SK-N-SH treated with all-trans-retinoic acid at 6 μM for 48 hours (cell line): Measurements from ENCODE around the gene SEZ6L.

Source experiments
- ARNTL ChIP-seq: fragments of 450-650 bp; formaldehyde crosslinking; IDR thresholded peaks from 2 replicates; pipeline ENCODE4 v1.5.0; 2020; ENCODE audit warnings: low read depth, mild to moderate bottlenecking, moderate library complexity, borderline replicate concordance
- BACH2 ChIP-seq: fragments of 250-450 bp; sonication (Bioruptor Pico); IDR thresholded peaks from 2 replicates; pipeline ENCODE4 v1.9.0; 2021; ENCODE audit warnings: mild to moderate bottlenecking, borderline replicate concordance
- ZFP30 ChIP-seq: fragments of 450-650 bp; formaldehyde crosslinking; IDR thresholded peaks from 2 replicates; pipeline ENCODE4 v1.5.0; 2022; ENCODE audit warnings: mild to moderate bottlenecking, moderate library complexity

DNA sequence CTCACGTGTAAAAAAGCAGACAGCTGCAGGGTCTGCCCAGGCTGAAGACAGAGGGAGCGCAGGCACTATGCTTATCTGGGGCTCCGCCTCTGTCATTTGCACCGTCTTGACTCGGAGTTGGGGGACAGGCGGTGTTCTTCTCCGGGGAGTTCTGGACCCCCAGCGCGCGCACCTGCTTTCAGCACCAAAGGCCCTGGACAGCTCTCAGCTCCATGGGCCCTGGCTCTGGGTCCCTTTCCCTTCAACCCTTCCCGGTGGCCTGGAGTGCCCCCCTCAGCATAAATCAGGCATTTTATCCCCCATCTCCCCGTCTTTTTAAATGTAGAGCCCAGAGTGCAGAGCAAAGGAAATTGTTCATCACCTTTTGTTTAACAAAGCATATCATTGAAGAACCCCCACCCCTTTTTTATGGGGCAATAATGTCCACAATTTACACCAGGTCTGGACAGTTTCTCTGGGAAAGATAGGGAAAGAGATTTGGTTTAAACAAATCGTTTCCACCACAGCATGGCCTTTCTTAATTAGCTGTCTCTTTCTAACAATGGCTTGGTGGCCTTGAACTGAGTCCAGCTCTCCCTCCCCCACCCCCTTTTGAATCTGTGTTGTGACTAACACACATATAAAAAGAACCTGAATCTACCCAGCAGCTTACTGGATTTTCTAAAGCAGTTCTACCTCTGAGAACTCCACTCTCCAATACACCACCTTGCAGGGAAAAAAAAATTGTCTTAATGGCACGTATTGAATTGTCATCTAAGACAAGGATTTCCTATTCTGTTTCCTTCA, 1.7 kb downstream of the SEZ6L start:
- TF ChIP-seq ARNTL (CRISPR knock-in tag) (no peak), ZFP30 (no peak), BACH2 (CRISPR knock-in tag) (no peak)
